Chondrocyte (in vitro differentiated cells): ENCODE measurements around the gene CLCN1. TPM values are rescaled to one million over a fixed set of nuclear protein-coding genes. Genes with fewer than 3 reads are reported as not detected.
A peak's percentile ranks its signal among the peaks of the same experiment; 100 is the strongest.

Experiments used
- DNase-seq: peaks from one replicate; pipeline ENCODE4 v3.0.0; 2021; ENCODE audit warnings: mixed read lengths, low spot score
- H3K27ac Mint-ChIP-seq: one replicate; pipeline ENCODE4 v1.8.0; 2021; ENCODE audit warnings: mild to moderate bottlenecking, moderate library complexity, mixed read lengths; ENCODE audit not compliant: unreplicated experiment
- H3K27me3 Mint-ChIP-seq: 2 replicates; pipeline ENCODE4 v1.8.0; 2021; ENCODE audit warnings: low read depth, mixed read lengths
- H3K36me3 Mint-ChIP-seq: 2 replicates; pipeline ENCODE4 v1.8.0; 2021; ENCODE audit warnings: low read depth, mixed read lengths
- H3K4me1 Mint-ChIP-seq: 2 replicates; pipeline ENCODE4 v1.8.0; 2021; ENCODE audit warnings: low read depth, mild to moderate bottlenecking, mixed read lengths
- H3K4me3 Mint-ChIP-seq: one replicate; pipeline ENCODE4 v1.8.0; 2021; ENCODE audit warnings: mild to moderate bottlenecking, moderate library complexity, mixed read lengths; ENCODE audit not compliant: unreplicated experiment
- H3K9me3 Mint-ChIP-seq: 2 replicates; pipeline ENCODE4 v1.8.0; 2021; ENCODE audit warnings: low read depth, mixed read lengths
- CTCF ChIP-seq: fragments of 200-600 bp; sonication (generic); IDR thresholded peaks from 2 replicates; pipeline ENCODE4 v1.5.0; 2021; ENCODE audit warnings: antibody characterized with exemption, mild to moderate bottlenecking, moderate library complexity
- total RNA-seq: library from RNA; stranded (reverse); gene quantifications from 3 replicates; pipeline ENCODE4 v1.2.1, GENCODE V29; 2021

Gene CLCN1
- total RNA-seq, 1 donor from 2014 or later = not detected

GRCh38 chr7:143382126-143382790 is 66.3 kb downstream of the CLCN1 start:
- Mint-ChIP-seq H3K4me3 (no peak overlapping the region), H3K9me3 (no peaks in the 10 kb centered on the region), H3K36me3 (peaks cover 6% of the 10 kb centered on the region), H3K27ac (peak overlapping the region; percentile 69), H3K27me3 (no peaks in the 10 kb centered on the region), H3K4me1 (peaks cover 21% of the 10 kb centered on the region)
- TF ChIP-seq CTCF = no peak
- DNase-seq = peak; percentile 62

- no peak overlapping the region for H3K4me3 Mint-ChIP-seq
- peaks cover 26% of the 10 kb centered on the region for H3K4me1 Mint-ChIP-seq
- no peak for DNase-seq
- H3K27me3 Mint-ChIP-seq = no peaks in the 10 kb centered on the region
- peak overlapping the region; percentile 33 for H3K27ac Mint-ChIP-seq
- no peak for TF ChIP-seq CTCF
- H3K36me3 Mint-ChIP-seq = peaks cover 9% of the 10 kb centered on the region
- H3K9me3 Mint-ChIP-seq = no peaks in the 10 kb centered on the region
Measured at GRCh38 chr7:143382791-143383641, 67.1 kb downstream of the CLCN1 start.

- Mint-ChIP-seq H3K27ac (no peak overlapping the region), H3K9me3 (no peaks in the 10 kb centered on the region), H3K4me3 (no peak overlapping the region), H3K27me3 (no peaks in the 10 kb centered on the region), H3K36me3 (peaks cover 9% of the 10 kb centered on the region), H3K4me1 (peaks cover 20% of the 10 kb centered on the region)
- TF ChIP-seq CTCF = no peak
- DNase-seq = peak; percentile 29
Measured at GRCh38 chr7:143383642-143383957, 67.7 kb downstream of the CLCN1 start.

GRCh38 chr7:143384148-143384547 is 68.2 kb downstream of the CLCN1 start:
- no peak for TF ChIP-seq CTCF
- no peak overlapping the region for H3K4me3 Mint-ChIP-seq
- H3K27me3 Mint-ChIP-seq = no peaks in the 10 kb centered on the region
- no peaks in the 10 kb centered on the region for H3K9me3 Mint-ChIP-seq
- no peak overlapping the region for H3K27ac Mint-ChIP-seq
- DNase-seq = peak; percentile 18
- H3K4me1 Mint-ChIP-seq = peaks cover 19% of the 10 kb centered on the region
- H3K36me3 Mint-ChIP-seq = peaks cover 13% of the 10 kb centered on the region

GRCh38 chr7:143384661-143385631 is 69.0 kb downstream of the CLCN1 start:
- peaks cover 19% of the 10 kb centered on the region for H3K4me1 Mint-ChIP-seq
- no peaks in the 10 kb centered on the region for H3K9me3 Mint-ChIP-seq
- peaks cover 21% of the 10 kb centered on the region for H3K36me3 Mint-ChIP-seq
- no peaks in the 10 kb centered on the region for H3K27me3 Mint-ChIP-seq
- TF ChIP-seq CTCF = no peak
- no peak overlapping the region for H3K27ac Mint-ChIP-seq
- H3K4me3 Mint-ChIP-seq = no peak overlapping the region
- peak; percentile 56 for DNase-seq
